ENCODE data around the gene ZNF569. TPM values are rescaled to one million over a fixed set of nuclear protein-coding genes. Genes with fewer than 3 reads are reported as not detected.
"Not testable (repeated sequence)": the region's sequence is repeated elsewhere in the genome, so short reads cannot be mapped to it uniquely, and the experiment has no call there.

Gene ZNF569
- total RNA-seq, 1 donor from 2014 or later: 3.7 TPM

- DNase-seq (ENCODE audit: low read depth): no peak
- H3K4me3 ChIP-seq (ENCODE audit: low read depth, low read length): no peak overlapping the region
- TF ChIP-seq CTCF (conservative IDR thresholded peaks at IDR 0.05; ENCODE audit: low read depth, low read length): no peak
These were observed 66.2 kb downstream of the ZNF569 start for GRCh38 chr19:37401078-37401477.

DNA sequence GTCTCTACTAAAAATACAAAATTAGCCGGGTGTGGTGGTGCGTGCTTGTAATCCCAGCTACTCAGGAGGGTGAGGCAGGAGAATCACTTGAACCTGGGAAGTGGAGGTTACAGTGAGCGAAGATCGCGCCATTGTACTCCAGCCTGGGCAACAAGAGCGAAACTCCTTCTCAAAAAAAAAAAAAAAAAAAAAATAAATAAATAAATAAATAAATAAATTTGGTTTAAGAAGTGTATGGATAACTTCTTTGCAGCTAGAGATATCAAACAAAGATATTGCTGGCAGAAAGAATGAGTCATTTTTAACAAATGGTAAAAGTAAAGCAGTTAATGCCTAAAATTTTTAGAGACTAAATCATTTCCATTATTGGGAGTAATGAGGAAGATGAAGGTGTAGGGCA, 75.8 kb downstream of the ZNF569 start:
- not testable (repeated sequence) for H3K4me3 ChIP-seq (ENCODE audit: low read depth, low read length); DNase-seq (ENCODE audit: low read depth)

DNA sequence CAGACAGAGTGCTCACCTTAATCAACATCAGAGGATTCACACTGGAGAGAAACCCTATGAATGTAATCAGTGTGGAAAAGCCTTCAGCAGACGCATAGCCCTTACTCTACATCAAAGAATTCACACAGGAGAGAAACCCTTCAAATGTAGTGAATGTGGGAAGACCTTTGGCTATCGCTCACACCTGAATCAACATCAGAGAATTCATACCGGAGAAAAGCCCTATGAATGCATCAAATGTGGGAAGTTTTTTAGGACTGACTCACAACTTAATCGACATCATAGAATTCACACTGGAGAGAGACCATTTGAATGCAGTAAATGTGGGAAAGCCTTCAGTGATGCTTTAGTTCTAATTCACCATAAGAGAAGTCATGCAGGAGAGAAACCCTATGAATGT, 78.0 kb downstream of the ZNF569 start:
- DNase-seq (ENCODE audit: low read depth): no peak
- H3K4me3 ChIP-seq (ENCODE audit: low read depth, low read length): no peak overlapping the region
- no peak for TF ChIP-seq CTCF (conservative IDR thresholded peaks at IDR 0.05; ENCODE audit: low read depth, low read length)

DNA sequence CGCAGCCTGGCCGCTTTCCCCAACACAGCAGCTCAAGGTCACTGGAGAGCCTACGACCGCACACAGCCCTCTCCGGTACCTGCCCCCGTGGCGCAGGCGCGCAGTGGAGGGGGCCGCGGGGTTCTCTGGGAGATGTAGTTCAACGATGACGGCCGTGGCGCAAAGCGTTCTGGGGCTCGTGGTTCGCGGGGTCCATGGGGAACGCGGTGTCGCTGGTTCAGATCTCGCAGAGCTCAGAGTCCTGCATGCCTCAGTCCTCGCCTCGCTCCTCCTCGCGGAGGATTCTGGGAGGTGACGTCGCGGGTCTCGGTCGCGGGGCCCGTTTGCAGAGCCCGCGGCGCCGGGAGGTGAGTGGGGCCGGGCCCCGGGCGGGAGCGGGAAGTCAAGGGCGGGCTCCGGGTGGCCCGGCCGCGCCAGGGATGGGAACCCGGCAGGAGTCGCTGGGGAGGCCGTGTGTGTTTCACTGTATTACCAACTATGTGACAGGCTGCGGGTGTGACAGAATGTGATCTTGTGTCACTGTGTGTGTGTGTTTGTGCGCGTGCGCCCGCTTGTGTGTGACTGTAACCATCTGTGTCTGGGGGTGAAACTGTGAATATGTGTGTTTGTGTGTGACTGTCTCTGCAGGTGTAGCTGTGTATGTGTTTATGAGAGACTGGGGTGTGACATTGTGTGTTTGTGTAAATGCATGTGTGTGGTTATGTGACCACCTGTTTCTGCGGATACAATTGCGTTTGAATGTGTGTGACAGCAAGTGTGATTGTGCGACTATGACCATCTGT, 96.2 kb downstream of the ZNF569 start, which contains the start of gene ZNF527:
TSS of gene ZNF527 (plus strand) at position 220 of the 782 bp plus-strand sequence. CDS start 3,100 bp downstream, outside the sequence.
- H3K4me3 ChIP-seq (ENCODE audit: low read depth, low read length): peak within 1 kb of the TSS; percentile 90
- DNase-seq (ENCODE audit: low read depth): peak; percentile 83
- no peak for TF ChIP-seq CTCF (conservative IDR thresholded peaks at IDR 0.05; ENCODE audit: low read depth, low read length)

- not testable (repeated sequence) for DNase-seq (ENCODE audit: low read depth)
- peak overlapping the region; percentile 90 for H3K4me3 ChIP-seq (ENCODE audit: low read depth, low read length)
These were observed 96.8 kb downstream of the ZNF569 start for GRCh38 chr19:37370386-37370879.

GRCh38 chr19:37362733-37363132, 104.5 kb downstream of the ZNF569 start:
- TF ChIP-seq CTCF (conservative IDR thresholded peaks at IDR 0.05; ENCODE audit: low read depth, low read length): peak; percentile 33
- no peak for DNase-seq (ENCODE audit: low read depth)
- no peak overlapping the region for H3K4me3 ChIP-seq (ENCODE audit: low read depth, low read length)

GRCh38 chr19:37361994-37362393, 105.2 kb downstream of the ZNF569 start:
- no peak for DNase-seq (ENCODE audit: low read depth)
- no peak overlapping the region for H3K4me3 ChIP-seq (ENCODE audit: low read depth, low read length)
- no peak for TF ChIP-seq CTCF (conservative IDR thresholded peaks at IDR 0.05; ENCODE audit: low read depth, low read length)

Other genes with a start within 250 kb of the ZNF569 start
- gene ZNF383, start 249.2 kb downstream of the ZNF569 start, total RNA-seq: 1.9 and 3.2 TPM in 2 replicates
- 1.9 and 4.4 TPM in 2 replicates for gene ZNF527, start 96.3 kb downstream of the ZNF569 start, total RNA-seq
- 2.7 and 3.8 TPM in 2 replicates for gene ZNF570, start 1.9 kb upstream of the ZNF569 start, total RNA-seq
- gene ZNF793, start 39.5 kb upstream of the ZNF569 start, total RNA-seq: 1.3 and 1.7 TPM in 2 replicates
- 0.72 and 1.4 TPM in 2 replicates for gene ZNF571, start 127.3 kb upstream of the ZNF569 start, total RNA-seq
- gene ZNF540, start 127.4 kb upstream of the ZNF569 start, total RNA-seq: 0.22 TPM in 1 of 2 replicates, not detected in the other
- 4.6 and 9.5 TPM in 2 replicates for gene ZFP30, start 188.0 kb upstream of the ZNF569 start, total RNA-seq